ENCODE data around the gene UPK1B. TPM values are rescaled to one million over a fixed set of nuclear protein-coding genes. Genes with fewer than 3 reads are reported as not detected.
A peak's percentile ranks its signal among the peaks of the same experiment; 100 is the strongest.

UPK1B gene
- total RNA-seq, 1 experiment from 2014 or later: 1.0 TPM

- Histone ChIP-seq H2BK120ac (ENCODE audit: low read depth, low read length, poor library complexity, severe bottlenecking) (no peak overlapping the region), H2BK20ac (ENCODE audit: low read depth, low read length, poor library complexity, severe bottlenecking) (no peak overlapping the region), H3K27me3 (ENCODE audit: insufficient read depth, low read length) (no peaks in the 10 kb centered on the region), H4K20me1 (ENCODE audit: control insufficient read depth, insufficient read depth, insufficient read length) (no peaks in the 10 kb centered on the region), H3K14ac (ENCODE audit: insufficient read depth, low read length) (no peak overlapping the region), H4K8ac (replicated peaks; ENCODE audit: insufficient read length, low read depth, low read length) (no peak overlapping the region), H3K79me1 (ENCODE audit: insufficient read depth, low read depth, low read length, poor library complexity, severe bottlenecking) (no peaks in the 10 kb centered on the region), H3K4me2 (ENCODE audit: insufficient read depth, insufficient read length, low read length) (no peak overlapping the region), H3K18ac (ENCODE audit: insufficient read length, low read depth, low read length) (no peak overlapping the region), H2BK12ac (ENCODE audit: insufficient read length, low read depth, low read length) (no peak overlapping the region), H3K4ac (ENCODE audit: low read depth, low read length) (no peak overlapping the region), H2AK5ac (ENCODE audit: insufficient read length, low read length) (no peak overlapping the region), H3K27ac (ENCODE audit: insufficient read length, low read depth, low read length) (no peak overlapping the region), H3K4me1 (ENCODE audit: insufficient read depth, low read length) (no peaks in the 10 kb centered on the region), H4K91ac (ENCODE audit: insufficient read length, low read depth, low read length) (no peak overlapping the region), H2BK15ac (ENCODE audit: low read depth, low read length) (no peak overlapping the region), H3K9me3 (ENCODE audit: control insufficient read depth, low read depth, low read length) (no peaks in the 10 kb centered on the region), H3K56ac (ENCODE audit: insufficient read length, low read depth, low read length) (no peak overlapping the region), H3K23ac (ENCODE audit: insufficient read length, low read depth, low read length) (no peak overlapping the region), H3T11ph (ENCODE audit: low read length) (no peak overlapping the region), H2BK5ac (ENCODE audit: insufficient read length, low read length) (no peak overlapping the region), H3K23me2 (ENCODE audit: insufficient read length, low read depth, low read length, poor library complexity, severe bottlenecking) (no peaks in the 10 kb centered on the region), H4K5ac (ENCODE audit: insufficient read length, low read depth, low read length) (no peak overlapping the region), H2AFZ (ENCODE audit: low read length) (no peak overlapping the region), H3K79me2 (ENCODE audit: insufficient read depth, low read length) (no peaks in the 10 kb centered on the region), H3K9ac (ENCODE audit: extremely low read depth, insufficient read length, low read length) (no peak overlapping the region)
- WGBS (ENCODE audit: extremely low coverage, insufficient read length, low lambda C conversion rate): no CpG with 5 or more reads among the region's 1 CpG
- Mint-ChIP-seq H3K9me3 (no peaks in the 10 kb centered on the region), H3K4me3 (no peak overlapping the region), H3K4me1 (peaks cover 0 to 3% of the 10 kb centered on the region in 2 experiments; a peak in 1 of 4 replicates), H3K27ac (0 out of 7 replicates have a peak overlapping the region, but pooled peaks of 1 of the 3 experiments have one; percentile 1), H3K27me3 (ENCODE audit: low read depth) (no peaks in the 10 kb centered on the region), H3K36me3 (ENCODE audit: insufficient read depth in 1 of 3, low read depth in 3 of 3) (no peaks in the 10 kb centered on the region)
- TF ChIP-seq CTCF (conservative IDR thresholded peaks at IDR 0.05): no peak
- no peak for DNase-seq
Measured at GRCh38 chr3:119195911-119196310, 22.5 kb downstream of the UPK1B start.
